A549 (cell line): ENCODE measurements around the gene RALGDS. TPM values are rescaled to one million over a fixed set of nuclear protein-coding genes. Genes with fewer than 3 reads are reported as not detected.

Experiments
- ATAC-seq, 2 experiments: fragments of 200-7000 bp in 1 of 2; fragments of >200 bp in 1 of 2; cut with Nextera tagmentation in 1 of 2; cut with Tn5 transposase in 1 of 2; 3 replicates each; pipeline versions ENCODE4 v1.8.0 to v1.9.1; 2018 to 2020; ENCODE audit warnings: mild to moderate bottlenecking in 1 of 2, moderate library complexity in 1 of 2
- CTCF ChIA-PET: fragments of 300-600 bp; sonication (Branson Sonifier 250); formaldehyde crosslinking; extraction: SDS; loops from one replicate; lab custom pipeline; 2021; ENCODE audit warnings: antibody characterized with exemption, inconsistent platforms; lab: Yijun Ruan, JAX
- POLR2A ChIA-PET: fragments of 350-600 bp; formaldehyde crosslinking; extraction: SDS; loops from one replicate; lab custom pipeline; 2021; ENCODE audit warnings: antibody characterized with exemption, inconsistent platforms; lab: Yijun Ruan, JAX
- DNase-seq, 2 experiments: peaks; one replicate each; pipeline versions ENCODE4 v3.0.0 to v3.0.0-alpha.2; 2011 to 2016; ENCODE audit warnings: low read depth in 1 of 2, low spot score in 1 of 2
- FAIRE-seq: peaks from 2 replicates; lab custom pipeline; 2011; peaks lifted over from hg19 to GRCh38; lab: Jason Lieb, UNC
- H3K27ac ChIP-seq, 2 experiments: fragments of >200 bp; sonication (Bioruptor Twin); formaldehyde crosslinking; 3 replicates each; pipeline ENCODE4 v1.5.1; 2016 to 2017
- H3K4me1 ChIP-seq: fragments of >200 bp; sonication (Bioruptor Twin); formaldehyde crosslinking; 3 replicates; pipeline ENCODE4 v1.6.1; 2016
- H3K4me2 ChIP-seq: fragments of >200 bp; sonication (Bioruptor Twin); formaldehyde crosslinking; 3 replicates; pipeline ENCODE4 v1.6.1; 2016
- H3K4me3 ChIP-seq: fragments of >200 bp; sonication (Bioruptor Twin); formaldehyde crosslinking; 3 replicates; pipeline ENCODE4 v1.5.1; 2016
- H3K9me3 ChIP-seq: fragments of >200 bp; sonication (Bioruptor Twin); formaldehyde crosslinking; 3 replicates; pipeline ENCODE4 v1.6.1; 2016
- EHF ChIP-seq: fragments of 250-450 bp; sonication (Bioruptor Pico); IDR thresholded peaks from 2 replicates; pipeline ENCODE4 v1.5.0; 2020; ENCODE audit warnings: mild to moderate bottlenecking
- FOSL2 ChIP-seq, 2 experiments: fragments of 450-650 bp in 1 of 2; fragments of >200 bp in 1 of 2; sonication (Bioruptor Twin) in 1 of 2; formaldehyde crosslinking; IDR thresholded peaks; 2 replicates each; pipeline versions ENCODE4 v1.5.0 to v1.6.1; 2016 to 2020; ENCODE audit warnings: mild to moderate bottlenecking in 1 of 2, moderate library complexity in 1 of 2
- HEYL ChIP-seq: fragments of 250-450 bp; sonication (Bioruptor Pico); IDR thresholded peaks from 2 replicates; pipeline ENCODE4 v1.8.0; 2021; ENCODE audit warnings: mild to moderate bottlenecking, moderate library complexity
- HOXB13 ChIP-seq: fragments of 250-450 bp; sonication (Bioruptor Pico); IDR thresholded peaks from 2 replicates; pipeline ENCODE4 v1.5.0; 2020; ENCODE audit warnings: low read depth, mild to moderate bottlenecking, moderate library complexity
- HOXB5 ChIP-seq: fragments of 250-450 bp; sonication (Bioruptor Pico); IDR thresholded peaks from 2 replicates; pipeline ENCODE4 v1.5.0; 2020; ENCODE audit warnings: mild to moderate bottlenecking, moderate library complexity
- JUN ChIP-seq, 2 experiments: fragments of >200 bp; sonication (Bioruptor Twin); formaldehyde crosslinking; IDR thresholded peaks; 2 replicates in 1 of 2; 3 replicates in 1 of 2; pipeline ENCODE4 v1.6.1; 2016 to 2017
- KDM1A ChIP-seq: fragments of 200-600 bp; sonication (generic); IDR thresholded peaks from 2 replicates; pipeline ENCODE4 v1.6.1; 2016; ENCODE audit warnings: low read depth, mild to moderate bottlenecking
- MAFK ChIP-seq: fragments of 450-650 bp; IDR thresholded peaks from 2 replicates; pipeline ENCODE4 v1.6.1; 2014; ENCODE audit not compliant: partially characterized antibody
- MYC ChIP-seq: IDR thresholded peaks from 2 replicates; pipeline ENCODE4 v1.6.1; 2012; ENCODE audit warnings: mild to moderate bottlenecking, inconsistent platforms, low read length, improper control_type of control experiment, borderline replicate concordance
- NPAS2 ChIP-seq: fragments of 250-450 bp; sonication (Bioruptor Pico); IDR thresholded peaks from 2 replicates; pipeline ENCODE4 v1.8.0; 2022; ENCODE audit warnings: mild to moderate bottlenecking, moderate library complexity, borderline replicate concordance
- NR3C1 ChIP-seq: fragments of >200 bp; sonication (Bioruptor Twin); formaldehyde crosslinking; IDR thresholded peaks from 3 replicates; pipeline ENCODE4 v1.6.1; 2017
- POLR2A ChIP-seq: IDR thresholded peaks from 2 replicates; pipeline ENCODE4 v1.6.1; 2012; ENCODE audit warnings: mild to moderate bottlenecking, low read length
- RAD21 ChIP-seq, 2 experiments: fragments of >200 bp in 1 of 2; sonication (Bioruptor Twin) in 1 of 2; formaldehyde crosslinking in 1 of 2; IDR thresholded peaks in 1 of 2; conservative IDR thresholded peaks in 1 of 2; 2 replicates in 1 of 2; 3 replicates in 1 of 2; pipeline ENCODE4 v1.6.1; 2012 to 2018; ENCODE audit warnings: inconsistent platforms in 1 of 2
- RARB ChIP-seq: fragments of 250-450 bp; sonication (Bioruptor Pico); IDR thresholded peaks from 2 replicates; pipeline ENCODE4 v1.8.0; 2021; ENCODE audit warnings: mild to moderate bottlenecking, moderate library complexity
- RNF2 ChIP-seq: fragments of 200-600 bp; sonication (generic); IDR thresholded peaks from 2 replicates; pipeline ENCODE4 v1.6.1; 2016; ENCODE audit warnings: low read depth, mild to moderate bottlenecking, antibody characterized with exemption, moderate library complexity, borderline replicate concordance
- SMC3 ChIP-seq: fragments of >200 bp; sonication (Bioruptor Twin); formaldehyde crosslinking; IDR thresholded peaks from 3 replicates; pipeline ENCODE4 v1.6.1; 2018; ENCODE audit warnings: inconsistent platforms
- TFCP2L1 ChIP-seq: fragments of 250-450 bp; sonication (Bioruptor Pico); IDR thresholded peaks from 2 replicates; pipeline ENCODE4 v1.5.0; 2021; ENCODE audit warnings: mild to moderate bottlenecking
- TP53 ChIP-seq: fragments of 250-450 bp; sonication (Bioruptor Pico); IDR thresholded peaks from 2 replicates; pipeline ENCODE4 v1.5.0; 2021; ENCODE audit warnings: mild to moderate bottlenecking, moderate library complexity
- USF2 ChIP-seq: fragments of 450-650 bp; IDR thresholded peaks from 2 replicates; pipeline ENCODE4 v1.6.1; 2014; ENCODE audit warnings: antibody characterized with exemption
- ZC3H11A ChIP-seq: fragments of 450-650 bp; IDR thresholded peaks from 2 replicates; pipeline ENCODE4 v1.6.1; 2014; ENCODE audit warnings: antibody characterized with exemption, mild to moderate bottlenecking
- ZSCAN20 ChIP-seq: fragments of 250-450 bp; sonication (Bioruptor Pico); IDR thresholded peaks from 2 replicates; pipeline ENCODE4 v1.8.0; 2022; ENCODE audit warnings: mild to moderate bottlenecking, moderate library complexity
- WGBS: methylation state at CpG from one replicate; pipeline ENCODE4 v1.1.6; 2017; ENCODE audit errors: missing lambda C conversion rate; 5-methylcytosine and 5-hydroxymethylcytosine counted together
- polyA plus RNA-seq, 4 experiments: library from polyadenylated mRNA; depleted of rRNA in 3 of 4; stranded (reverse); fragments of >200 nt; fragmentation: RNase III in 1 of 4; extraction: RNeasy Plus Mini Kit Qiagen cat#74134 plus additional on column Dnase treatment in 1 of 4; gene quantifications; 2 replicates in 3 of 4; 3 replicates in 1 of 4; pipeline ENCODE4 v1.2.3, GENCODE V29; 2011 to 2017
- TF ChIP-seq, protein P1 (sequence below): fragments of >200 bp; sonication (Bioruptor Twin); formaldehyde crosslinking; IDR thresholded peaks from 3 replicates; pipeline ENCODE4 v1.6.1; 2016
- TF ChIP-seq, protein P2 (sequence below): IDR thresholded peaks from 2 replicates; pipeline ENCODE4 v1.6.1; 2012
- TF ChIP-seq, protein P3 (sequence below): IDR thresholded peaks from 2 replicates; pipeline ENCODE4 v1.6.1; 2012; ENCODE audit warnings: low read depth, borderline replicate concordance
- TF ChIP-seq, protein P4 (sequence below): fragments of 250-450 bp; sonication (Bioruptor Pico); IDR thresholded peaks from 2 replicates; pipeline ENCODE4 v1.5.0; 2020; ENCODE audit warnings: low read depth, mild to moderate bottlenecking, moderate library complexity
- TF ChIP-seq, protein P5 (sequence below): fragments of 200-600 bp; sonication (generic); IDR thresholded peaks from 2 replicates; pipeline ENCODE4 v1.6.1; 2016; ENCODE audit warnings: antibody characterized with exemption, mild to moderate bottlenecking, moderate library complexity
- TF ChIP-seq, protein P6 (sequence below): fragments of >200 bp; sonication (Bioruptor Twin); formaldehyde crosslinking; IDR thresholded peaks from 3 replicates; pipeline ENCODE4 v1.5.1; 2016

Gene RALGDS
- polyA plus RNA-seq, 2 of the 4 experiments (the other 2 are of a cell fraction) = 8.9 to 12.1 TPM

DNA sequence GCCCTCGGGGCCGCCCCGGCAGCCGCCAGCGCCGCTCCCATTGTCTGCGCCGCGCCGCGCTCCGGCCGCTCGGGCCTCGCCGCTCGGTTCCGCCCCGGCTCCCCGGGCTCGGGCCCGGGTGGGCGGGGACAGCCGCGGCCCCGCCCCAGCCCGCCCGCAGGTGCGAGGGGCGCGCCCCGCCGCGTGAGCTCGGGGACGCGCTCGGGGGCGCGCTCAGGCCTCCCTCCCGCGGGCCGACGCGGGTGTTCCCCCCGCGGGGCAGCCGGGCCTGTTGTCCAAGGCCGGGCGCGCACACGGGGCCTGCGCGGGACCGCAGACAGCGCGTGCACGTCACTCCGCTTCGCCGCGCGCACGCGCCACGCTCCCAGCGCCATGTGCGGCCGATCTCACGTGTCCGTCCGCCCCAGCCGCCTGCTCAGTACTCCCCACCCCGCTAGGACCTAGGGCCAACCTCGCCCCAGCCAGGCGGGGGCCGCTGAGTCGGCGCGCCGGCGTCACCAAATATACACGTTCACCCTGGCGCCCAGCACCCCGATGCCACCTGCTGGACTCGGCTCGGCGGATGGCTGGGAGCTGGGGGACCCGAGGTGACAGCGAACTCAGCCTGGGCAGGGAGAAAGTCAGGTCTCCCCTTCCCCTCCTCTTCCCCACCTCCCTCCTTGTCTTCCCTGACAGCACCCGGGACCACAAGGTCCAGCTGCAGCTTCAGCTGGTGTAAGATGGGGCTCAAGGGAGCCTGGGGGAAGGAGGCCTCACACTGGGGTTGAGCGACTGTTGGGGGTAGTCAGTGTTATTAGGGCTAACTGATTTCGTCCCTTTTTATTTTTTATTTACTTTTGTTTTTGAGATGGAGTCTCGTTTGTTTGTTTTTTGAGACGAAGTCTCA is 28.3 kb upstream of the RALGDS start:
- WGBS = 12% methylated on average over 21 of the region's 95 CpGs
- Histone ChIP-seq H3K27ac (peak overlapping the region; percentile 88 to 96), H3K4me3 (peak overlapping the region; percentile 77), H3K4me2 (peak overlapping the region; percentile 86), H3K9me3 (no peaks in the 10 kb centered on the region), H3K4me1 (peaks cover 25% of the 10 kb centered on the region)
- no peak for FAIRE-seq
- CTCF ChIA-PET = interaction anchor here (0.7 to 39.2 kb wide), 16 partner anchors 8 to 214 kb away, joined by 3 to 1284 read pairs (median 4); partner anchors contain the start of gene RALGDS
- TF ChIP-seq MAFK (peak; percentile 28), ZSCAN20 (CRISPR knock-in tag) (no peak), FOSL2 (IDR thresholded peaks at IDR 0.05) (no peak), FOSL2 (CRISPR knock-in tag; IDR thresholded peaks at IDR 0.05) (0 out of 2 replicates have a peak, but pooled peaks have one; percentile 9), NPAS2 (CRISPR knock-in tag) (peak; percentile 100), SMC3 (peak; percentile 48), TFCP2L1 (CRISPR knock-in tag) (peak; percentile 59; the same call in 1 of the 2 replicates), TP53 (CRISPR knock-in tag) (0 out of 2 replicates have a peak, but pooled peaks have one; percentile 34), JUN (IDR thresholded peaks at IDR 0.05) (peak in 1 of 2 experiments; percentile 48; a peak in 2 of 5 replicates), HOXB13 (peak; percentile 87), NR3C1 (no peak), KDM1A (no peak), USF2 (peak; percentile 69), POLR2A (peak; percentile 52), RAD21 (conservative IDR thresholded peaks at IDR 0.05 in 1 of 2, IDR thresholded peaks at IDR 0.05 in 1 of 2) (peak in 1 of 2 experiments; percentile 41; a peak in 3 of 5 replicates), ZC3H11A (no peak), RNF2 (no peak), HOXB5 (CRISPR knock-in tag) (peak; percentile 85), MYC (peak; percentile 97), EHF (CRISPR knock-in tag) (peak; percentile 58; the same call in 1 of the 2 replicates), RARB (CRISPR knock-in tag) (no peak), HEYL (CRISPR knock-in tag) (0 out of 2 replicates have a peak, but pooled peaks have one; percentile 23)
- TF ChIP-seq, protein P1, sequence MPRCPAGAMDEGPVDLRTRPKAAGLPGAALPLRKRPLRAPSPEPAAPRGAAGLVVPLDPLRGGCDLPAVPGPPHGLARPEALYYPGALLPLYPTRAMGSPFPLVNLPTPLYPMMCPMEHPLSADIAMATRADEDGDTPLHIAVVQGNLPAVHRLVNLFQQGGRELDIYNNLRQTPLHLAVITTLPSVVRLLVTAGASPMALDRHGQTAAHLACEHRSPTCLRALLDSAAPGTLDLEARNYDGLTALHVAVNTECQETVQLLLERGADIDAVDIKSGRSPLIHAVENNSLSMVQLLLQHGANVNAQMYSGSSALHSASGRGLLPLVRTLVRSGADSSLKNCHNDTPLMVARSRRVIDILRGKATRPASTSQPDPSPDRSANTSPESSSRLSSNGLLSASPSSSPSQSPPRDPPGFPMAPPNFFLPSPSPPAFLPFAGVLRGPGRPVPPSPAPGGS = 0 out of 3 replicates have a peak, but pooled peaks have one; percentile 45
- TF ChIP-seq, protein P2, sequence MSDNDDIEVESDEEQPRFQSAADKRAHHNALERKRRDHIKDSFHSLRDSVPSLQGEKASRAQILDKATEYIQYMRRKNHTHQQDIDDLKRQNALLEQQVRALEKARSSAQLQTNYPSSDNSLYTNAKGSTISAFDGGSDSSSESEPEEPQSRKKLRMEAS = peak; percentile 96
- TF ChIP-seq, protein P3, sequence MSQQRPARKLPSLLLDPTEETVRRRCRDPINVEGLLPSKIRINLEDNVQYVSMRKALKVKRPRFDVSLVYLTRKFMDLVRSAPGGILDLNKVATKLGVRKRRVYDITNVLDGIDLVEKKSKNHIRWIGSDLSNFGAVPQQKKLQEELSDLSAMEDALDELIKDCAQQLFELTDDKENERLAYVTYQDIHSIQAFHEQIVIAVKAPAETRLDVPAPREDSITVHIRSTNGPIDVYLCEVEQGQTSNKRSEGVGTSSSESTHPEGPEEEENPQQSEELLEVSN = peak; percentile 71
- TF ChIP-seq, protein P4, sequence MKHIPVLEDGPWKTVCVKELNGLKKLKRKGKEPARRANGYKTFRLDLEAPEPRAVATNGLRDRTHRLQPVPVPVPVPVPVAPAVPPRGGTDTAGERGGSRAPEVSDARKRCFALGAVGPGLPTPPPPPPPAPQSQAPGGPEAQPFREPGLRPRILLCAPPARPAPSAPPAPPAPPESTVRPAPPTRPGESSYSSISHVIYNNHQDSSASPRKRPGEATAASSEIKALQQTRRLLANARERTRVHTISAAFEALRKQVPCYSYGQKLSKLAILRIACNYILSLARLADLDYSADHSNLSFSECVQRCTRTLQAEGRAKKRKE (CRISPR knock-in tag) = 0 out of 2 replicates have a peak, but pooled peaks have one; percentile 7
- TF ChIP-seq, protein P5, sequence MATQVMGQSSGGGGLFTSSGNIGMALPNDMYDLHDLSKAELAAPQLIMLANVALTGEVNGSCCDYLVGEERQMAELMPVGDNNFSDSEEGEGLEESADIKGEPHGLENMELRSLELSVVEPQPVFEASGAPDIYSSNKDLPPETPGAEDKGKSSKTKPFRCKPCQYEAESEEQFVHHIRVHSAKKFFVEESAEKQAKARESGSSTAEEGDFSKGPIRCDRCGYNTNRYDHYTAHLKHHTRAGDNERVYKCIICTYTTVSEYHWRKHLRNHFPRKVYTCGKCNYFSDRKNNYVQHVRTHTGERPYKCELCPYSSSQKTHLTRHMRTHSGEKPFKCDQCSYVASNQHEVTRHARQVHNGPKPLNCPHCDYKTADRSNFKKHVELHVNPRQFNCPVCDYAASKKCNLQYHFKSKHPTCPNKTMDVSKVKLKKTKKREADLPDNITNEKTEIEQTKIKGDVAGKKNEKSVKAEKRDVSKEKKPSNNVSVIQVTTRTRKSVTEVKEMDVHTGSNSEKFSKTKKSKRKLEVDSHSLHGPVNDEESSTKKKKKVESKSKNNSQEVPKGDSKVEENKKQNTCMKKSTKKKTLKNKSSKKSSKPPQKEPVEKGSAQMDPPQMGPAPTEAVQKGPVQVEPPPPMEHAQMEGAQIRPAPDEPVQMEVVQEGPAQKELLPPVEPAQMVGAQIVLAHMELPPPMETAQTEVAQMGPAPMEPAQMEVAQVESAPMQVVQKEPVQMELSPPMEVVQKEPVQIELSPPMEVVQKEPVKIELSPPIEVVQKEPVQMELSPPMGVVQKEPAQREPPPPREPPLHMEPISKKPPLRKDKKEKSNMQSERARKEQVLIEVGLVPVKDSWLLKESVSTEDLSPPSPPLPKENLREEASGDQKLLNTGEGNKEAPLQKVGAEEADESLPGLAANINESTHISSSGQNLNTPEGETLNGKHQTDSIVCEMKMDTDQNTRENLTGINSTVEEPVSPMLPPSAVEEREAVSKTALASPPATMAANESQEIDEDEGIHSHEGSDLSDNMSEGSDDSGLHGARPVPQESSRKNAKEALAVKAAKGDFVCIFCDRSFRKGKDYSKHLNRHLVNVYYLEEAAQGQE = no peak
- TF ChIP-seq, protein P6, sequence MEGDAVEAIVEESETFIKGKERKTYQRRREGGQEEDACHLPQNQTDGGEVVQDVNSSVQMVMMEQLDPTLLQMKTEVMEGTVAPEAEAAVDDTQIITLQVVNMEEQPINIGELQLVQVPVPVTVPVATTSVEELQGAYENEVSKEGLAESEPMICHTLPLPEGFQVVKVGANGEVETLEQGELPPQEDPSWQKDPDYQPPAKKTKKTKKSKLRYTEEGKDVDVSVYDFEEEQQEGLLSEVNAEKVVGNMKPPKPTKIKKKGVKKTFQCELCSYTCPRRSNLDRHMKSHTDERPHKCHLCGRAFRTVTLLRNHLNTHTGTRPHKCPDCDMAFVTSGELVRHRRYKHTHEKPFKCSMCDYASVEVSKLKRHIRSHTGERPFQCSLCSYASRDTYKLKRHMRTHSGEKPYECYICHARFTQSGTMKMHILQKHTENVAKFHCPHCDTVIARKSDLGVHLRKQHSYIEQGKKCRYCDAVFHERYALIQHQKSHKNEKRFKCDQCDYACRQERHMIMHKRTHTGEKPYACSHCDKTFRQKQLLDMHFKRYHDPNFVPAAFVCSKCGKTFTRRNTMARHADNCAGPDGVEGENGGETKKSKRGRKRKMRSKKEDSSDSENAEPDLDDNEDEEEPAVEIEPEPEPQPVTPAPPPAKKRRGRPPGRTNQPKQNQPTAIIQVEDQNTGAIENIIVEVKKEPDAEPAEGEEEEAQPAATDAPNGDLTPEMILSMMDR = peak; percentile 23; the same call in 2 of the 3 replicates
- peak; percentile 71 to 76 for ATAC-seq
- peak; percentile 93 to 96 for DNase-seq
- POLR2A ChIA-PET = interaction anchor here (0.7 to 1.9 kb wide), 9 partner anchors 10 to 310 kb away, joined by 3 to 25 read pairs (median 5); partner anchors contain the start of genes CACFD1, GTF3C5, MED22 and RPL7A
